Measurements from ENCODE around the gene PDCL2.

Gene PDCL2

GRCh38 chr4:55530691-55531090 is 61.4 kb downstream of the PDCL2 start:
- no peak for DNase-seq

GRCh38 chr4:55530167-55530566 is 61.9 kb downstream of the PDCL2 start:
- no peak for DNase-seq

- DNase-seq: no peak
These were observed 63.6 kb downstream of the PDCL2 start for GRCh38 chr4:55528491-55528890.

- DNase-seq: no peak
These were observed 67.0 kb downstream of the PDCL2 start for GRCh38 chr4:55524844-55525571.

- no peak for DNase-seq
These were observed 73.6 kb downstream of the PDCL2 start for GRCh38 chr4:55518442-55518841.

- no peak for DNase-seq
These were observed 74.4 kb downstream of the PDCL2 start for GRCh38 chr4:55517526-55518229.

GRCh38 chr4:55512922-55513571 is 79.0 kb downstream of the PDCL2 start:
- DNase-seq: no peak

- DNase-seq: no peak
These were observed 80.0 kb downstream of the PDCL2 start for GRCh38 chr4:55512077-55512476.

GRCh38 chr4:55510685-55511084 is 81.4 kb downstream of the PDCL2 start:
- DNase-seq: no peak

GRCh38 chr4:55509266-55509665 is 82.8 kb downstream of the PDCL2 start:
- no peak for DNase-seq

- DNase-seq: no peak
These were observed 84.4 kb downstream of the PDCL2 start for GRCh38 chr4:55507612-55508011.
